ENCODE measurements around the gene MYO1E.

DNA sequence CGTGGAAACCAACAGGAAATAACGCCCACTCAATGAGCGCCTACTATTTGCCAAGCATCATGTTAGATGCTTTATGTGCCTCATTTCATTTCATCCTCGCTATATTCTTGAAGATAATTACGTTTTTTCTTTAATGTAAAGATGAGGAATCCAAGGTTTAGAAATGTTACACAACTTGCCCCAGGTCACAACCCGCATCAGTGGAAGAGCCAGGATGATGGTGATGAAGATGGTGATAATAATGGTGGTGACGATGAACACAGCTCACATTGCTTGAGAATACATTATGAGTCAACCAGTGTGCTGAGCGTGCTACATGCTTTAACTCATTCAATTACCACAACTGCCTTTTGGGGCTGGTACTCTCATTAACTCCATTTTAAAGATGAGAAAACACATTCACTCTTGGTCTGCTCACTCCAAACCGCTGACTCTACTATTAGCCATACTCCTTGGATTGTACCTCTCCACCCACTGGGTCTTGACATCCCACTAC is 21.5 kb upstream of the MYO1E start:
- TF ChIP-seq, protein P1, sequence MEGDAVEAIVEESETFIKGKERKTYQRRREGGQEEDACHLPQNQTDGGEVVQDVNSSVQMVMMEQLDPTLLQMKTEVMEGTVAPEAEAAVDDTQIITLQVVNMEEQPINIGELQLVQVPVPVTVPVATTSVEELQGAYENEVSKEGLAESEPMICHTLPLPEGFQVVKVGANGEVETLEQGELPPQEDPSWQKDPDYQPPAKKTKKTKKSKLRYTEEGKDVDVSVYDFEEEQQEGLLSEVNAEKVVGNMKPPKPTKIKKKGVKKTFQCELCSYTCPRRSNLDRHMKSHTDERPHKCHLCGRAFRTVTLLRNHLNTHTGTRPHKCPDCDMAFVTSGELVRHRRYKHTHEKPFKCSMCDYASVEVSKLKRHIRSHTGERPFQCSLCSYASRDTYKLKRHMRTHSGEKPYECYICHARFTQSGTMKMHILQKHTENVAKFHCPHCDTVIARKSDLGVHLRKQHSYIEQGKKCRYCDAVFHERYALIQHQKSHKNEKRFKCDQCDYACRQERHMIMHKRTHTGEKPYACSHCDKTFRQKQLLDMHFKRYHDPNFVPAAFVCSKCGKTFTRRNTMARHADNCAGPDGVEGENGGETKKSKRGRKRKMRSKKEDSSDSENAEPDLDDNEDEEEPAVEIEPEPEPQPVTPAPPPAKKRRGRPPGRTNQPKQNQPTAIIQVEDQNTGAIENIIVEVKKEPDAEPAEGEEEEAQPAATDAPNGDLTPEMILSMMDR (conservative IDR thresholded peaks at IDR 0.05; ENCODE audit: low read depth, low read length) = no peak
- TF ChIP-seq RFX5 (IDR thresholded peaks at IDR 0.05; ENCODE audit: low read depth, low read length) (no peak), POLR2A (IDR thresholded peaks at IDR 0.05; ENCODE audit: low read depth, low read length) (no peak), MAZ (IDR thresholded peaks at IDR 0.05; ENCODE audit: borderline replicate concordance, low read depth, low read length) (no peak), RCOR1 (IDR thresholded peaks at IDR 0.05; ENCODE audit: insufficient replicate concordance, low read length) (no peak), MXI1 (IDR thresholded peaks at IDR 0.05; ENCODE audit: borderline replicate concordance, low read depth, low read length) (no peak), MAFK (IDR thresholded peaks at IDR 0.05; ENCODE audit: low read depth, low read length) (no peak), RAD21 (IDR thresholded peaks at IDR 0.05; ENCODE audit: low read length) (no peak), NFE2L2 (IDR thresholded peaks at IDR 0.05; ENCODE audit: low read depth, low read length) (no peak), BHLHE40 (IDR thresholded peaks at IDR 0.05; ENCODE audit: low read depth, low read length) (no peak)

Data from IMR-90 (cell line).